ENCODE measurements around the gene LRRK1. TPM values are rescaled to one million over a fixed set of nuclear protein-coding genes. Genes with fewer than 3 reads are reported as not detected.

Gene LRRK1
- total and polyA plus RNA-seq, 12 donors: 1.5 to 8.1 (median 2.0) TPM

DNA sequence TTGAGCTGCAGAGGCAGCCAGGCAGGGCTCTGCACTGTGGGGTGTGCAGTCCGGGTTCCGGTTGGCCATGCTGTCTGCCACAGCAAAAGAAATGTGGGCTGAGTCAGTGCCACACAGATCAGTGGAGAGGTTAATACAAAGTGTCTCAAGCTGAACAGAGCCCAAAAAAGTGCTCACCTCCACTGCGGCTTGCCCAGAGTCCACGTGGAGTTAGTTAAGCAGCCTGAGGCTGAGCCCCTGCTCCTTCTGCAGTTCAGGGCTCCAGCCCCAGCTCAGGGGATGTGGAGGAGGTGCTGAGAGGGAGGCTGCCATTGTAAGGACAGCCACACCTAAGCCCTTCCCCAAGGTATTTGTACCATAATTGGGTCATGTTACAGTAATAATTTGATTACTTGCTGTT is 85.3 kb downstream of the LRRK1 start:
- peaks cover 0 to 22% (median 0%) of the 10 kb centered on the region in 9 donors for H3K36me3 ChIP-seq
- TF ChIP-seq CTCF (IDR thresholded peaks at IDR 0.05): no peak
- 96 to 97% methylated on average over 4 of the region's 4 CpGs for WGBS, 2 donors
- H3K4me1 ChIP-seq: peaks cover 2 to 28% (median 17%) of the 10 kb centered on the region in 9 donors
- DNase-seq: no peak
- no peak overlapping the region for H3K4me3 ChIP-seq
- intact Hi-C loops (cut with DNase I): loop anchor here in 3 of 10 donors (5.0 to 10.0 kb wide), 2 partner anchors 82 to 650 kb away; no protein-coding TSS in a partner anchor
- peaks cover 0 to 9% (median 0%) of the 10 kb centered on the region in 11 donors for H3K9me3 ChIP-seq
- no peaks in the 10 kb centered on the region for H3K27me3 ChIP-seq
- no peak for ATAC-seq
- H3K27ac ChIP-seq: no peak overlapping the region

- 94 to 96% methylated on average over 10 of the region's 10 CpGs for WGBS, 2 donors
- no peak overlapping the region for H3K27ac ChIP-seq
- intact Hi-C loops (cut with DNase I): loop anchor here in 7 of 10 donors (5.0 to 10.0 kb wide), 5 partner anchors 83 to 653 kb away; partner anchors contain the start of gene LRRK1 (in 2 of the 7)
- H3K27me3 ChIP-seq: no peaks in the 10 kb centered on the region
- no peak for TF ChIP-seq CTCF (IDR thresholded peaks at IDR 0.05)
- peaks cover 2 to 28% (median 17%) of the 10 kb centered on the region in 9 donors for H3K4me1 ChIP-seq
- ATAC-seq (no peak), DNase-seq (no peak)
- peaks cover 0 to 9% (median 0%) of the 10 kb centered on the region in 11 donors for H3K9me3 ChIP-seq
- no peak overlapping the region for H3K4me3 ChIP-seq
- H3K36me3 ChIP-seq: peaks cover 0 to 25% (median 0%) of the 10 kb centered on the region in 9 donors
Measured at GRCh38 chr15:101004986-101005747, 86.0 kb downstream of the LRRK1 start.

DNA sequence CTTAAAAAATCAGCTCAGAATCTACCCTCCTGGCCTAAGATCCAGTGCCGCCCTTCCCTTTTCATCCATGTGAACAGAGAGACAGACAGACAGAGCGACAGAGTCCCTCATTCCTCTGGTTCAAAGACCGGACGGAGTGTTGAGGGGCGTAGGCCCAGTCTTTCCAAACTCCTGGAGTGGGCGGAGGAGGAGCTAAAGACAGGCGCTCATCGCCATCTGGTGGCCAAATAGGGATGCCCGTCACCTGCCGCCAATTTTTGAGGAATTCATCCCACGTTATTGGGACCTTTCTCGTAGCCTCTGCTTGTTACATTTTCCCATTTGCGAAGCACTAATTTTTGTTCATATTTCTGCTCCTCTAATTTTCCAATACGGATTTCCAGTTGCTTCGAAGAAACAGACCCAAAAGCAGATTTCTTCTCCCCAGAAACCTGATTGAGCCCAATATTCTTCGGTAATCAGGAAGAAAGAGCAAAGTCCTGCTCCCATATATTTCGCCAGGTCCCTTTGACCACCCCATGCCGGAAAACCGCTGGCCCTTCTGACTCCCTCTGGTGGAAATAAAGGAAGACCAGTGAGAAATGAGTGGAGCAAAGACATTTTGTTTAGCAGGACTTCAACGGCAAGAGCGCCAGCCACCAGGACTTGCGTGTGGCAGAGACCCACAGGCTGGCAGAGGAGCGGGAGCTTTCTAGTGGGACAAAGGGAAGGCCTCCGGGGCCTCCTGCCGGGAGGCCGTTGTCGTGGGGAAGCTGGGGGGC is 88.0 kb downstream of the LRRK1 start:
- WGBS, 2 donors: 16 to 24% methylated on average over 27 of the region's 27 CpGs
- Histone ChIP-seq H3K9me3 (peaks cover 0 to 9% (median 0%) of the 10 kb centered on the region in 11 donors), H3K4me1 (peaks cover 2 to 28% (median 17%) of the 10 kb centered on the region in 9 donors), H3K4me3 (peak overlapping the region in 3 of 10 donors; percentile 3 to 53 (median 4)), H3K27ac (no peak overlapping the region), H3K27me3 (no peaks in the 10 kb centered on the region), H3K36me3 (peaks cover 0 to 28% (median 0%) of the 10 kb centered on the region in 9 donors)
- ATAC-seq: peak; percentile 77 to 90 (median 86)
- peak; percentile 74 to 81 for DNase-seq
- intact Hi-C loops (cut with DNase I): loop anchor here (1.0 to 10.0 kb wide), 11 partner anchors 88 to 655 kb away; partner anchors contain the start of gene LRRK1 (in 5 of the 10)
- TF ChIP-seq CTCF (IDR thresholded peaks at IDR 0.05): peak; percentile 89 to 96 (median 94)

Data from heart right ventricle (tissue), 16 donors.